K562 (cell line): ENCODE results near the gene COL4A6.

Experiments used
- ARID4B ChIP-seq: sonication (generic); formaldehyde crosslinking; IDR thresholded peaks from 2 replicates; pipeline ENCODE4 v1.8.0; 2022; ENCODE audit warnings: mild to moderate bottlenecking, missing genetic modification reagents
- CC2D1A ChIP-seq: fragments of 450-650 bp; IDR thresholded peaks from 2 replicates; pipeline ENCODE4 v1.6.1; 2017; ENCODE audit warnings: mild to moderate bottlenecking
- CHD2 ChIP-seq: IDR thresholded peaks from 2 replicates; pipeline ENCODE4 v1.6.1; 2011; ENCODE audit warnings: low read depth, low read length
- CTCF ChIP-seq, 3 experiments: IDR thresholded peaks in 2 of 3; conservative IDR thresholded peaks in 1 of 3; 2 replicates each; pipeline ENCODE4 v1.5.1; 2011 to 2012; ENCODE audit warnings: low read length in 3 of 3, mild to moderate bottlenecking in 3 of 3, control low read depth in 2 of 3, improper control_type of control experiment in 1 of 3, inconsistent platforms in 1 of 3, low read depth in 1 of 3, mixed read lengths in 1 of 3, moderate library complexity in 1 of 3; ENCODE audit not compliant: insufficient read depth in 2 of 3
- EP300 ChIP-seq: IDR thresholded peaks from 2 replicates; pipeline ENCODE4 v1.6.1; 2012; ENCODE audit warnings: low read length, improper control_type of control experiment
- FOXK2 ChIP-seq, 2 experiments: fragments of 450-650 bp; IDR thresholded peaks in 1 of 2; conservative IDR thresholded peaks in 1 of 2; 2 replicates each; pipeline ENCODE4 v1.6.1; 2016; ENCODE audit warnings: low read depth in 2 of 2, mild to moderate bottlenecking in 1 of 2
- GABPB1 ChIP-seq: sonication (generic); formaldehyde crosslinking; IDR thresholded peaks from 2 replicates; pipeline ENCODE4 v1.8.0; 2022; ENCODE audit warnings: mild to moderate bottlenecking, missing genetic modification reagents
- HDAC6 ChIP-seq: IDR thresholded peaks from 2 replicates; pipeline ENCODE4 v1.6.1; 2012; ENCODE audit warnings: low read depth, mild to moderate bottlenecking, control low read depth, inconsistent platforms, low read length, moderate library complexity
- NR3C1 ChIP-seq: sonication (generic); formaldehyde crosslinking; IDR thresholded peaks from 2 replicates; pipeline ENCODE4 v1.8.1; 2022; ENCODE audit warnings: missing genetic modification reagents
- PHB2 ChIP-seq: fragments of 450-650 bp; IDR thresholded peaks from 2 replicates; pipeline ENCODE4 v1.6.1; 2017; ENCODE audit warnings: low read depth
- POLR2A ChIP-seq: fragments of 450-650 bp; conservative IDR thresholded peaks from 2 replicates; pipeline ENCODE4 v1.6.1; 2016
- SMARCA4 ChIP-seq: fragments of 450-650 bp; IDR thresholded peaks from 2 replicates; pipeline ENCODE4 v1.6.1; 2016
- ZNF217 ChIP-seq: sonication (generic); formaldehyde crosslinking; IDR thresholded peaks from 2 replicates; pipeline ENCODE4 v1.8.0; 2022; ENCODE audit warnings: mild to moderate bottlenecking, missing genetic modification reagents

- no peak for TF ChIP-seq CTCF (IDR thresholded peaks at IDR 0.05 in 2 of 3, conservative IDR thresholded peaks at IDR 0.05 in 1 of 3; ENCODE audit: insufficient read depth in 2 of 3, low read depth in 1 of 3, low read length in 3 of 3)
- no peak for TF ChIP-seq CHD2
- no peak for TF ChIP-seq FOXK2 (conservative IDR thresholded peaks at IDR 0.05 in 1 of 2, IDR thresholded peaks at IDR 0.05 in 1 of 2; ENCODE audit: low read depth in 2 of 2)
- no peak for TF ChIP-seq POLR2A
- no peak for TF ChIP-seq GABPB1 (CRISPR knock-in tag)
- no peak for TF ChIP-seq SMARCA4
- TF ChIP-seq ZNF217 (CRISPR knock-in tag), result no peak
- no peak for TF ChIP-seq EP300
- TF ChIP-seq NR3C1 (CRISPR knock-in tag), result no peak
- no peak for TF ChIP-seq PHB2
- no peak for TF ChIP-seq ARID4B (CRISPR knock-in tag)
- no peak for TF ChIP-seq CC2D1A
- TF ChIP-seq HDAC6, result no peak
These were observed 47.7 kb upstream of the COL4A6 start for GRCh38 chrX:108485960-108486359.
